H1 (cell line): Measurements from ENCODE around the gene MYLK4. TPM values are rescaled to one million over a fixed set of nuclear protein-coding genes. Genes with fewer than 3 reads are reported as not detected.

Experiments
- CHD2 ChIP-seq: IDR thresholded peaks from 2 replicates; pipeline ENCODE4 v1.6.1; 2012; ENCODE audit warnings: low read length, improper control_type of control experiment
- FOSL1 ChIP-seq: IDR thresholded peaks from 2 replicates; pipeline ENCODE4 v1.6.1; 2011; ENCODE audit warnings: mild to moderate bottlenecking, low read depth, low read length, moderate library complexity; ENCODE audit not compliant: insufficient read depth
- RXRA ChIP-seq: IDR thresholded peaks from 2 replicates; pipeline ENCODE4 v1.6.1; 2011; ENCODE audit warnings: low read depth, mild to moderate bottlenecking, low read length, moderate library complexity; ENCODE audit not compliant: insufficient read depth
- SIX5 ChIP-seq: IDR thresholded peaks from 2 replicates; pipeline ENCODE4 v1.6.1; 2011; ENCODE audit warnings: mild to moderate bottlenecking, low read depth, low read length
- polyA plus RNA-seq, 7 experiments: library from polyadenylated mRNA; depleted of rRNA in 3 of 7; stranded (reverse) in 5 of 7; unstranded in 2 of 7; fragments of >200 nt in 5 of 7; fragments of 200-250 nt in 2 of 7; gene quantifications; 1 replicate in 5 of 7; 2 replicates in 1 of 7; 4 replicates in 1 of 7; pipeline versions ENCODE4 v1.2.1 to v1.2.3, GENCODE V29; 2011 to 2013; ENCODE audit warnings: missing spikeins in 2 of 7, mixed read lengths in 2 of 7
- total RNA-seq: library from RNA; stranded (reverse); fragmentation: NEBNext Ultra II Directional; extraction: Animal tissue kit (Norgen Biotek cat#: 25700); gene quantifications from 2 replicates; pipeline ENCODE4 v1.2.1, GENCODE V29; 2021
- TF ChIP-seq, protein P1 (sequence below): IDR thresholded peaks from 2 replicates; pipeline ENCODE4 v1.6.1; 2012; ENCODE audit warnings: low read length, inconsistent platforms

Gene MYLK4
- total and polyA plus RNA-seq, 2 of the 8 experiments (the other 6 are each of a cell fraction or from before 2014, with no cell fraction given) = 0.11 to 0.17 TPM

DNA sequence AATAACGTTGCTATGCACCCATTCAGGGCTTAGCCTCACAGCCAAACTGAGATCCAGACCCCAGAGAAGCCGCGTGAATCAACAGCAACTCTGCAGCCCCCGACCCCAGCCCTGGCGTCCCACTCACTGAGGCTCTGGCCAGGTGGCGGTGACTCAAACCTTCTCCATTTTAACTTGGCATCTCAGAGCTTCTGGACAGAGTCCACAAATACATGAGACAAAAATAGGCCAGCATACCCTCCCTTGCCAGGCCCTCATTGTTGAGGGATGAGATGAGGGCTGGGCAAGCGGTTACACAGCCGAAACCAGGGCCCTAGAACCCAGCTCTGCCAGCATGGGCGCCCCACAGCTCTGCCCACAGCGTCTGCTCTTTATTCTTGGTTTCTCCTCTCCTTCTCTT is 118.4 kb downstream of the MYLK4 start (continued):
- no peak for TF ChIP-seq RXRA
- TF ChIP-seq FOSL1 = no peak
- no peak for TF ChIP-seq CHD2
- TF ChIP-seq, protein P1, sequence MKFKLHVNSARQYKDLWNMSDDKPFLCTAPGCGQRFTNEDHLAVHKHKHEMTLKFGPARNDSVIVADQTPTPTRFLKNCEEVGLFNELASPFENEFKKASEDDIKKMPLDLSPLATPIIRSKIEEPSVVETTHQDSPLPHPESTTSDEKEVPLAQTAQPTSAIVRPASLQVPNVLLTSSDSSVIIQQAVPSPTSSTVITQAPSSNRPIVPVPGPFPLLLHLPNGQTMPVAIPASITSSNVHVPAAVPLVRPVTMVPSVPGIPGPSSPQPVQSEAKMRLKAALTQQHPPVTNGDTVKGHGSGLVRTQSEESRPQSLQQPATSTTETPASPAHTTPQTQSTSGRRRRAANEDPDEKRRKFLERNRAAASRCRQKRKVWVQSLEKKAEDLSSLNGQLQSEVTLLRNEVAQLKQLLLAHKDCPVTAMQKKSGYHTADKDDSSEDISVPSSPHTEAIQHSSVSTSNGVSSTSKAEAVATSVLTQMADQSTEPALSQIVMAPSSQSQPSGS = no peak
- no peak for TF ChIP-seq SIX5
